HCT116 (cell line): ENCODE results near the gene PTPRR. TPM values are rescaled to one million over a fixed set of nuclear protein-coding genes. Genes with fewer than 3 reads are reported as not detected.

ENCODE experiments used
- ATAC-seq: fragments of 200-7000 bp; cut with Tn5 transposase; 2 replicates; pipeline ENCODE4 v1.9.1; 2020; ENCODE audit warnings: mild to moderate bottlenecking, moderate library complexity
- BruUV-seq: library from RNA; stranded (reverse); fragments of 400-500 nt; replicated peaks from 2 replicates; lab custom pipeline; 2021; lab: Mats Ljungman, UMichigan
- CTCF ChIA-PET: fragments of 300-600 bp; sonication (Branson Sonifier 250); formaldehyde crosslinking; loops from one replicate; lab custom pipeline; 2021; ENCODE audit warnings: antibody characterized with exemption; lab: Charles Lee
- POLR2A ChIA-PET: fragments of 300-600, 350-600 bp; sonication (Branson Sonifier 250); formaldehyde crosslinking; loops from one replicate; lab custom pipeline; 2021; ENCODE audit warnings: antibody characterized with exemption; lab: Charles Lee
- RAD21 ChIA-PET, 2 experiments: fragments of 300-600 bp; sonication (Branson Sonifier 250); formaldehyde crosslinking; loops; one replicate each; lab custom pipeline; 2023; ENCODE audit warnings: low total read pairs in 2 of 2; ENCODE audit not compliant: uncharacterized antibody in 2 of 2, unreplicated experiment in 2 of 2, low non-redundant PET in 1 of 2; lab: Charles Lee
- DNase-seq: peaks from one replicate; pipeline ENCODE4 v3.0.0-alpha.2; 2010; ENCODE audit warnings: low read depth, low spot score
- H2AFZ ChIP-seq: fragments of 200-600 bp; shearing (Covaris generic), sonication (generic); 2 replicates; pipeline ENCODE4 v1.6.1; 2017; ENCODE audit warnings: low read depth, mixed run types, mixed read lengths, antibody characterized with exemption, low read length; ENCODE audit not compliant: poor library complexity, severe bottlenecking
- H3K27ac ChIP-seq: 2 replicates; pipeline ENCODE4 v1.5.1; 2012; ENCODE audit warnings: low read depth, low read length
- H3K27me3 ChIP-seq: fragments of 200-600 bp; sonication (generic); 2 replicates; pipeline ENCODE4 v1.6.1; 2016; ENCODE audit warnings: mixed run types, low read length, mixed read lengths; ENCODE audit not compliant: insufficient read depth
- H3K36me3 ChIP-seq, 2 experiments: fragments of 200-500 bp in 1 of 2; fragments of 200-600 bp in 1 of 2; sonication (Bioruptor generic) in 1 of 2; sonication (generic) in 1 of 2; 2 replicates each; pipeline versions ENCODE4 v1.5.1 to v1.6.1; 2014 to 2016; ENCODE audit warnings: low read length in 2 of 2, inconsistent platforms in 1 of 2, mixed read lengths in 1 of 2, mixed run types in 1 of 2; ENCODE audit not compliant: insufficient read depth in 2 of 2, control insufficient read depth in 1 of 2
- H3K4me1 ChIP-seq, 2 experiments: fragments of 200-600 bp in 1 of 2; sonication (generic) in 1 of 2; 2 replicates each; pipeline versions ENCODE4 v1.5.1 to v1.6.1; 2012 to 2017; ENCODE audit warnings: low read length in 2 of 2, inconsistent platforms in 1 of 2, mild to moderate bottlenecking in 1 of 2, mixed read lengths in 1 of 2, mixed run types in 1 of 2, moderate library complexity in 1 of 2; ENCODE audit not compliant: insufficient read depth in 2 of 2, control insufficient read depth in 1 of 2
- H3K4me2 ChIP-seq: fragments of 200-600 bp; sonication (generic); 2 replicates; pipeline ENCODE4 v1.6.1; 2017; ENCODE audit warnings: mixed run types, low read length, mixed read lengths
- H3K4me3 ChIP-seq, 2 experiments: fragments of 200-600 bp in 1 of 2; sonication (generic) in 1 of 2; replicated peaks in 1 of 2; 2 replicates each; pipeline ENCODE4 v1.5.1; 2011 to 2016; ENCODE audit warnings: low read length in 2 of 2, control low read depth in 1 of 2, low read depth in 1 of 2, mild to moderate bottlenecking in 1 of 2, mixed read lengths in 1 of 2, mixed run types in 1 of 2
- H3K79me2 ChIP-seq: fragments of 200-600 bp; sonication (generic); 2 replicates; pipeline ENCODE4 v1.6.1; 2017; ENCODE audit warnings: mild to moderate bottlenecking, mixed run types, low read length, moderate library complexity, mixed read lengths; ENCODE audit not compliant: insufficient read depth
- H3K9ac ChIP-seq: fragments of 200-600 bp; sonication (generic); 2 replicates; pipeline ENCODE4 v1.6.1; 2016; ENCODE audit warnings: low read length, mixed read lengths
- H3K9me2 ChIP-seq: fragments of 200-600 bp; sonication (generic), shearing (Covaris generic); 2 replicates; pipeline ENCODE4 v1.6.1; 2017; ENCODE audit warnings: mixed run types, mild to moderate bottlenecking, moderate library complexity; ENCODE audit not compliant: insufficient read depth
- H3K9me3 ChIP-seq, 2 experiments: fragments of 200-500 bp in 1 of 2; fragments of 200-600 bp in 1 of 2; sonication (Bioruptor generic) in 1 of 2; sonication (generic) in 1 of 2; 2 replicates each; pipeline ENCODE4 v1.6.1; 2014 to 2017; ENCODE audit warnings: low read length in 2 of 2, mixed read lengths in 2 of 2, inconsistent platforms in 1 of 2, low read depth in 1 of 2, mild to moderate bottlenecking in 1 of 2, mixed run types in 1 of 2, moderate library complexity in 1 of 2; ENCODE audit not compliant: control insufficient read depth in 1 of 2, insufficient read depth in 1 of 2
- H4K20me1 ChIP-seq: fragments of 200-600 bp; sonication (generic), shearing (Covaris generic); 2 replicates; pipeline ENCODE4 v1.6.1; 2017; ENCODE audit warnings: mixed run types, mild to moderate bottlenecking, moderate library complexity; ENCODE audit not compliant: insufficient read depth
- CBX3 ChIP-seq: IDR thresholded peaks from 2 replicates; pipeline ENCODE4 v1.6.1; 2012; ENCODE audit warnings: low read depth
- EGR1 ChIP-seq: IDR thresholded peaks from 2 replicates; pipeline ENCODE4 v1.6.1; 2012; ENCODE audit warnings: low read depth
- EZH2 ChIP-seq: fragments of 200-600 bp; sonication (generic); IDR thresholded peaks from 2 replicates; pipeline ENCODE4 v1.6.1; 2017; ENCODE audit warnings: antibody characterized with exemption, mixed run types
- JUND ChIP-seq: IDR thresholded peaks from 2 replicates; pipeline ENCODE4 v1.6.1; 2012
- RAD21 ChIP-seq: IDR thresholded peaks from 2 replicates; pipeline ENCODE4 v1.6.1; 2012; ENCODE audit warnings: low read depth, mild to moderate bottlenecking
- TCF7L2 ChIP-seq: IDR thresholded peaks from 2 replicates; pipeline ENCODE4 v1.7.0; 2011; ENCODE audit warnings: borderline replicate concordance, inconsistent platforms; ENCODE audit not compliant: insufficient read depth, insufficient read length; ENCODE audit errors: extremely low read depth
- ZFX ChIP-seq: fragments of 450-650 bp; IDR thresholded peaks from 2 replicates; pipeline ENCODE4 v1.6.1; 2017
- intact Hi-C: fragments of 100-400 bp; cut with micrococcal nuclease; formaldehyde crosslinking; loops from 2 replicates; pipeline ENCODE4 v1.10.0; 2022
- total RNA-seq: library from RNA; stranded (reverse); gene quantifications from one replicate; pipeline ENCODE4 v1.2.1, GENCODE V29; 2021; ENCODE audit not compliant: unreplicated experiment

PTPRR gene
- total RNA-seq, 1 experiment from 2014 or later, result 0.27 TPM

GRCh38 chr12:70842942-70843341 is 77.6 kb downstream of the PTPRR start:
- Histone ChIP-seq H3K4me3 (no peak overlapping the region), H3K36me3 (no peaks in the 10 kb centered on the region), H3K9me2 (no peaks in the 10 kb centered on the region; the same call in 1 of the 2 replicates), H3K9ac (no peak overlapping the region), H3K9me3 (no peaks in the 10 kb centered on the region), H3K4me2 (no peak overlapping the region), H3K4me1 (no peaks in the 10 kb centered on the region), H3K79me2 (no peaks in the 10 kb centered on the region), H3K27me3 (no peaks in the 10 kb centered on the region), H4K20me1 (no peaks in the 10 kb centered on the region), H2AFZ (no peak overlapping the region), H3K27ac (no peak overlapping the region)
- DNase-seq, result no peak
- TF ChIP-seq EZH2 (no peak), CBX3 (no peak), RAD21 (no peak), ZFX (no peak)
- RAD21 ChIA-PET, result no interaction called here
- no peak for ATAC-seq
- intact Hi-C loops, result loop anchor here (10.0 kb wide), 1 partner anchor 248 kb away; no protein-coding TSS in a partner anchor
- BruUV-seq, result no TSS peak
- CTCF ChIA-PET, result no interaction called here
- POLR2A ChIA-PET, result no interaction called here

GRCh38 chr12:70842136-70842535 is 78.4 kb downstream of the PTPRR start:
- no TSS peak for BruUV-seq
- CTCF ChIA-PET, result no interaction called here
- Histone ChIP-seq H3K36me3 (no peaks in the 10 kb centered on the region), H3K4me2 (no peak overlapping the region), H2AFZ (no peak overlapping the region), H3K4me1 (no peaks in the 10 kb centered on the region), H3K4me3 (no peak overlapping the region), H3K27ac (no peak overlapping the region), H4K20me1 (no peaks in the 10 kb centered on the region)
- RAD21 ChIA-PET, result no interaction called here
- TF ChIP-seq JUND (no peak), TCF7L2 (no peak), EGR1 (no peak)
- TF ChIP-seq, all 23 proteins: peak for 0
- POLR2A ChIA-PET, result no interaction called here
- H3K9me2 ChIP-seq, result no peaks in the 10 kb centered on the region; the same call in 1 of the 2 replicates
- intact Hi-C loops, result loop anchor here (10.0 kb wide), 1 partner anchor 247 kb away; no protein-coding TSS in a partner anchor
- no peaks in the 10 kb centered on the region for H3K27me3 ChIP-seq
- no peaks in the 10 kb centered on the region for H3K79me2 ChIP-seq
- no peak for DNase-seq
- H3K9me3 ChIP-seq, result no peaks in the 10 kb centered on the region
- no peak overlapping the region for H3K9ac ChIP-seq
- ATAC-seq, result no peak
